OCI-LY1 (cell line): ENCODE measurements around the gene GRSF1.

Experiments
- CTCF ChIP-seq: fragments of 200-600 bp; sonication (generic), shearing (Covaris generic); IDR thresholded peaks from 2 replicates; pipeline ENCODE4 v1.5.1; 2017; ENCODE audit warnings: mild to moderate bottlenecking, antibody characterized with exemption, low read length, moderate library complexity, mixed read lengths
- EZH2 ChIP-seq: fragments of 200-600 bp; sonication (generic), shearing (Covaris generic); IDR thresholded peaks from 2 replicates; pipeline ENCODE4 v1.8.0; 2017; ENCODE audit warnings: borderline replicate concordance, mixed run types, mild to moderate bottlenecking, antibody characterized with exemption, low read length, moderate library complexity, mixed read lengths

GRCh38 chr4:70787496-70787895 is 52.2 kb downstream of the GRSF1 start:
- TF ChIP-seq CTCF (no peak), EZH2 (no peak)
